ENCODE data around the gene TRAPPC3.
A peak's percentile ranks its signal among the peaks of the same experiment; 100 is the strongest.
"Not testable (repeated sequence)": the region's sequence is repeated elsewhere in the genome, so short reads cannot be mapped to it uniquely, and the experiment has no call there.

Gene TRAPPC3

GRCh38 chr1:36149237-36149972 is at the start of gene TRAPPC3:
Gene TRAPPC3 (minus strand): TSS chr1:36149486. CDS start chr1:36149378, 108 bp downstream.
- DNase-seq = peak; percentile 99

DNA sequence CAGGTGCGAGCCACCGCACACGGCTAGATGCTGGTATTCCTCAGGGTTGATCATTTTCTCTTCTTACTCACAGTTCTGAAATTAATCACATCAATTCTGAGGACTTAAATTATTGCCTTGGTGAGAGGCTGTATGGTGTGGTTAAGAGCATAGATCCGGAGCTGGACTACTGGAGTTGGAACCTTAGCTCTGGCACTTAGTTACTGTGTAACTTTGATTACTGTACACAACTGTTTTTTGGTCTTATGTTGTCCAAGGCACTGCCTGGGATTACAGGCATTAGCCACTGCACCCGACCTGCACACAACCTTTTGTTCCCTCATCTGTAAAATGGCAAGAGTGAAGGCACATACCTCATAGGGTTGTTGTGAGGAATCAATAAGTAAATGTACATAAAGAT is 49.4 kb upstream of the TRAPPC3 start:
- no peak for DNase-seq

DNA sequence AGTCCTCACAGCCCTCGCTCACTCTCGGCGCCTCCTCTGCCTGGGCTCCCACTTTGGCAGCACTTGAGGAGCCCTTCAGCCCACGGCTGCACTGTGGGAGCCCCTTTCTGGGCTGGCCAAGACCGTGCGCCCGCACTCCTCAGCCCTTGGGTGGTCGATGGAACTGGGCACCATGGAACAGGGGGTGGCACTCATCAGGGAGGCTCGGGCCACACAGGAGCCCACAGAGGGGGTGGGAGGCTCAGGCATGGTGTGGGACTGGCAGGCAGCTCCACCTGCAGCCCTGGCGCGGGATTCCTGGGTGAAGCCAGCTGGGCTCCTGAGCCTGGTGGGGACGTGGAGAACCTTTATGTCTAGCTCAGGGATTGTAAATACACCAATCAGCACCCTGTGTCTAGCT is 47.5 kb upstream of the TRAPPC3 start:
- DNase-seq = not testable (repeated sequence)

GRCh38 chr1:36187800-36188593 is 38.7 kb upstream of the TRAPPC3 start:
- peak; percentile 91 for DNase-seq

- DNase-seq = no peak
These were observed 34.1 kb upstream of the TRAPPC3 start for GRCh38 chr1:36183309-36183856.

- no peak for DNase-seq
These were observed 33.4 kb upstream of the TRAPPC3 start for GRCh38 chr1:36182734-36183133.

DNA sequence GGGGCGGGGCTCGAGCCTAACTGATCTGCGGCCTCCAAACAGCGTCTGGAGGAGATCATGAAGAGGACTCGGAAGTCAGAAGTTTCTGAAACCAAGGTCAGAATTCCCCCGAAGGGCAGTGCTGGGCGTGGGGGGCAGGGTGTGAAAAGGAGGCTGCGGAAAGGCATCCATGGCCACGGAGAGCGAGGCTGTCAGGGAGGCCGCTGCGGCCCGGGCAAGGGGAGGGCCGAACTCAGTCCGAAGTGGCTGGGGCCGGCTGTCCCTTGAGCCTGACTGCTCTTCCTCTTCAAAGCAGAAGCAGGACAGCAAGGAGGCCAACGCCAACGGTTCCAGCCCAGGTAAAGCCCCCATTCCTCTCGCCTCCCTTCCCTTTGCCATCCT is 29.9 kb upstream of the TRAPPC3 start:
- no peak for DNase-seq

GRCh38 chr1:36178471-36179219 is 29.4 kb upstream of the TRAPPC3 start:
- DNase-seq = no peak

DNA sequence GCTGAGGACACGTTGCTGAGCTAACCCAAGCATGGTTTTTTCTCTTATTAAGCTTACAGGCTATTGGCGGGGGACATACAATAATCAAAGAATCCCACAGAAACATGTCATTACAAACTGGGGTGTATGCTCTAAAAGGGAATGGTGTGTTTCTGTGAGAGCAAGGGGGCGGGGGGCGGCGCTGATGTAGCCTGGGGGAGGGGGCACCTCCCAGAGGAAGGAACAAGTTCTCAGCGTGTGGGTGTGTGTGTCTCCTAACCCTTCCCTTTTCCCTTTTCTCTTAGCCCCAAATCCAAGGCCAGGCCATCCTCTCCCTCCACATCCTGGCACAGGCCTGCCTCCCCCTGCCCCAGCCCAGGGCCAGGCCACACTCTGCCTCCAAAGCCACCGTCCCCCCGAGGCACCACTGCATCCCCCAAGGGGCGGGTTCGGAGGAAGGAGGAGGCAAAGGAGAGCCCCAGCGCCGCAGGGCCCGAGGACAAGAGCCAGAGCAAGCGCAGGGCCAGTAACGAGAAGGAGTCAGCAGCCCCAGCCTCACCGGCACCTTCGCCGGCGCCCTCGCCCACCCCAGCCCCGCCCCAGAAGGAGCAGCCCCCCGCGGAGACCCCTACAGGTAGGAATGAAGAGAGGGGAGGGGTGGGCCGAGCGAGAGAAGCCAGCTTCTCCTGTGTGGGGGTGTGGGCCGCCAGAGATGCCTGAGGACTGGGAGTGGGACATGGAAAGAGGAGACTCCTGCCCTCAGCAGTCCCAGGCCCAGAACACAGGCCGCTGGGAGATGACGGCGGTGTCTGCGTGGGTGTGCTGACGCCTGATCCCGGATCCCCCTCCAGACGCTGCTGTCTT is 28.5 kb upstream of the TRAPPC3 start:
- no peak for DNase-seq

GRCh38 chr1:36176106-36176949 is 27.0 kb upstream of the TRAPPC3 start:
- no peak for DNase-seq

GRCh38 chr1:36175137-36176095 is 26.1 kb upstream of the TRAPPC3 start:
- no peak for DNase-seq

GRCh38 chr1:36174713-36175112 is 25.4 kb upstream of the TRAPPC3 start:
- DNase-seq = no peak

GRCh38 chr1:36172983-36173382 is 23.7 kb upstream of the TRAPPC3 start:
- DNase-seq = no peak

DNA sequence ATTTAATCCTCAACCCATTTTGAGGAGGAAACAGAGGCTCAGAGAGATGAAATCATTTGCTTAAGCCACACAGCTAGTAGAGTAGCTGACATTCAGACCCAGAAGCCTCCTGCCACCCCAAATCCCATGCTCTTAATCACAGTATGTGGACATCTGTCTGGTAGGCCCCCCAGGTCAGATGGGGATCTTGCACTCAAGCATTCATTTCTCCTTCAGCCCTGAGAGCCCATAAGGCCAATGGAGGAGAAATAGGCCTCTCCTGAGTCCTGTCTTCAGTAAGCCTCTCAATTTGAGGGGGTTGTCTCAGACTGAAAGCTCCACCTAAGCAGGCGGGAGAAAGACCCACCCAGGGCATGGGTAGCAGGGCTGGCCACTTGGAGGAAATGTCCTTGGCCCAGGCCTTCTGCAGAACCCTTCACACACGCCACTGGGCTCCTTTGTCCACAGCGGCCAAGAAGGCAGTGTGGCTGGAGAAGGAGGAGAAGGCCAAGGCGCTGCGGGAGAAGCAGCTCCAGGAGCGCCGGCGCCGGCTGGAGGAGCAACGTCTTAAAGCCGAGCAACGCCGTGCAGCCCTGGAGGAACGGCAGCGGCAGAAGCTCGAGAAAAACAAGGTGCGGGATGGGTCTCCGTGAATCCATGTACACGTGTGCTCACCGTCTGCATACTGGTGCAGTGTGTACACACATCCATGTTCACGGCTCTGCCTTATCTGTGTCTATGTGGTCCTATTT is 22.9 kb upstream of the TRAPPC3 start:
- DNase-seq = no peak

DNA sequence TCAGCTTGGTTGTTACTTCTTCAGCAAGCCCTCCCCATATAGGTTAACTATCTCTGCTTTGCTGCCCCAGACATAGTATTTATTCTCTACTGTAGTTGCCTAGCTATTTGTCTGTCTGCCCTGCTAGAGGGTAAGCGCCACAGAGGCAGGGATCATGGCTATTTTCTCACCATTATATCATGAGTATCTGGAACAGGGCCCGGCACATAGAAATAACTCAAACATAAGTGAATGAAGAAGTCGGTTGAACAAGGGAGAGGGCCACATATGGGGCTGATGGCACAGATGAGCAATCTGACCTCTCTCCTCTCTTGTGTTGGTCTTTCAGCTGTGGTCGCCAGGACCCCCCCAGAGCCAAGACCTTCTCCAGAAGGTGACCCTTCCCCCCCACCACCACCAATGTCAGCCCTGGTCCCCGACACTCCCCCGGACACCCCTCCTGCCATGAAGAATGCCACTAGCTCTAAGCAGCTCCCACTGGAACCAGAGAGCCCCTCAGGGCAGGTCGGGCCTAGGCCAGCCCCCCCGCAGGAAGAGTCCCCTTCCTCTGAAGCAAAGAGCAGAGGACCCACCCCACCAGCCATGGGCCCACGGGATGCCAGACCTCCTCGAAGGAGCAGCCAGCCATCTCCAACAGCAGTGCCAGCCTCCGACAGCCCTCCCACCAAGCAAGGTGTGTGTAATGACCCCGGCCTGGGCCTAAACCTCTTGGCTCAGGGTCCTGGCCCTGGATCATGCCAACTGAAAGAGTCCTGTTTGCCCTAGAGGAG is 21.5 kb upstream of the TRAPPC3 start:
- DNase-seq = no peak

GRCh38 chr1:36168514-36168913 is 19.2 kb upstream of the TRAPPC3 start:
- no peak for DNase-seq

GRCh38 chr1:36166938-36167905 is 17.9 kb upstream of the TRAPPC3 start:
- DNase-seq = no peak

Measured in OCI-M1 (cell line).